Transverse colon (tissue), 4 donors: ENCODE measurements around the gene MAZ. TPM values are rescaled to one million over a fixed set of nuclear protein-coding genes. Genes with fewer than 3 reads are reported as not detected.
"Not testable (repeated sequence)": the region's sequence is repeated elsewhere in the genome, so short reads cannot be mapped to it uniquely, and the experiment has no call there.

ENCODE experiments used
- DNase-seq: peaks from one replicate; pipeline ENCODE4 v3.0.0-alpha.2; 2019
- H3K27ac ChIP-seq, 4 donors: fragments of 200-600 bp; sonication (generic); 2 replicates each; pipeline ENCODE4 v1.5.1; 2016 to 2018; ENCODE audit warnings: inconsistent platforms in 4 of 4
- H3K27me3 ChIP-seq: fragments of 200-600 bp; sonication (generic); 2 replicates; pipeline ENCODE4 v1.5.1; 2017; ENCODE audit warnings: inconsistent platforms
- H3K36me3 ChIP-seq, 4 donors: fragments of 200-600 bp; sonication (generic); 2 replicates each; pipeline ENCODE4 v1.5.1; 2017 to 2019; ENCODE audit warnings: inconsistent platforms in 4 of 4
- H3K4me1 ChIP-seq, 4 donors: fragments of 200-600 bp; sonication (generic); 2 replicates each; pipeline ENCODE4 v1.5.1; 2017 to 2020; ENCODE audit warnings: inconsistent platforms in 4 of 4
- H3K4me3 ChIP-seq, 4 donors: fragments of 200-600 bp; sonication (generic); 1 replicate in 1 of 4; 2 replicates in 3 of 4; pipeline versions ENCODE4 v1.5.1 to v1.6.1; 2017 to 2019; ENCODE audit warnings: inconsistent platforms in 4 of 4
- H3K9me3 ChIP-seq, 2 donors: fragments of 200-600 bp; sonication (generic); 2 replicates each; pipeline ENCODE4 v1.5.1; 2017 to 2019; ENCODE audit warnings: inconsistent platforms in 2 of 2
- CTCF ChIP-seq, 5 experiments: fragments of 200-600 bp in 3 of 5; fragments of 450-650 bp in 2 of 5; sonication (generic) in 3 of 5; IDR thresholded peaks; 1 replicate in 2 of 5; 2 replicates in 3 of 5; pipeline ENCODE4 v1.5.1; 2016 to 2017; ENCODE audit warnings: antibody characterized with exemption in 5 of 5, inconsistent platforms in 3 of 5, mild to moderate bottlenecking in 2 of 5, moderate library complexity in 1 of 5
- EP300 ChIP-seq: sonication (generic); formaldehyde crosslinking; IDR thresholded peaks from one replicate; pipeline ENCODE4 v1.6.1; 2017; ENCODE audit warnings: antibody characterized with exemption, low read depth
- POLR2A ChIP-seq: fragments of 450-650 bp; IDR thresholded peaks from one replicate; pipeline ENCODE4 v1.6.1; 2016; ENCODE audit warnings: antibody characterized with exemption, mild to moderate bottlenecking, moderate library complexity
- POLR2AphosphoS5 ChIP-seq, 3 donors: sonication (generic); formaldehyde crosslinking; IDR thresholded peaks; one replicate each; pipeline ENCODE4 v1.6.1; 2016; ENCODE audit warnings: antibody characterized with exemption in 3 of 3
- WGBS, 2 donors: methylation state at CpG; one replicate each; pipeline ENCODE4 v1.1.5; 2018; ENCODE audit warnings: low coverage in 1 of 2; 5-methylcytosine and 5-hydroxymethylcytosine counted together
- in situ Hi-C, 4 donors: fragments of 200-750 bp; cut with MboI; loops; one replicate each; pipeline versions ENCODE4 v1.15.0 to v1.15.1; 2017; ENCODE audit warnings: low sequenced_read_pairs in 3 of 4, low pct_ligation_motif_present in 1 of 4, low pct_unique_long_range_greater_than_20kb in 1 of 4
- intact Hi-C: fragments of 100-400 bp; cut with DNase I; formaldehyde crosslinking; loops from one replicate; pipeline ENCODE4 v1.15.1; 2023; ENCODE audit warnings: low total_unique reads
- total RNA-seq, 4 donors: library from RNA; depleted of rRNA; stranded (reverse); fragments of >200 nt; gene quantifications; one replicate each; pipeline ENCODE4 v1.1.0, GENCODE V29; 2016

MAZ gene
- 100 to 1,000 TPM; 170 to 292 (median 233) TPM for total RNA-seq

GRCh38 chr16:29806099-29806579 lies at the start of gene MAZ:
Gene MAZ, plus strand, starts transcription at chr16:29806529. Its CDS starts 173 bp downstream, at chr16:29806702.
- Histone ChIP-seq H3K27ac (peak within 1 kb of the TSS; percentile 95 to 98 (median 98)), H3K27me3 (no peaks in the 10 kb centered on the region), H3K4me3 (peak within 1 kb of the TSS; percentile 63 to 88 (median 83)), H3K4me1 (peaks cover 33 to 52% (median 41%) of the 10 kb centered on the region in 4 donors), H3K9me3 (no peaks in the 10 kb centered on the region), H3K36me3 (no peaks in the 10 kb centered on the region)
- no CpG with 5 or more reads among the region's 67 CpGs for WGBS, 2 donors
- TF ChIP-seq CTCF (IDR thresholded peaks at IDR 0.05) (no peak), EP300 (no peak), POLR2AphosphoS5 (IDR thresholded peaks at IDR 0.05) (no peak), POLR2A (no peak)
- DNase-seq: no peak
- in situ Hi-C loops (no loop called here), intact Hi-C loops (no loop called here)

GRCh38 chr16:29756654-29757053 lies 49.7 kb upstream of the MAZ start:
- Histone ChIP-seq H3K9me3 (no peaks in the 10 kb centered on the region), H3K4me3 (no peak overlapping the region), H3K4me1 (peaks cover 0 to 35% (median 11%) of the 10 kb centered on the region in 4 donors), H3K27ac (peak overlapping the region in 2 of 4 donors; percentile 19 to 52), H3K27me3 (no peaks in the 10 kb centered on the region), H3K36me3 (no peaks in the 10 kb centered on the region)
- no peak for TF ChIP-seq POLR2A
- TF ChIP-seq POLR2AphosphoS5 (IDR thresholded peaks at IDR 0.05): no peak
- TF ChIP-seq EP300: no peak
- TF ChIP-seq CTCF (IDR thresholded peaks at IDR 0.05): no peak
- intact Hi-C loops: no loop called here
- in situ Hi-C loops: no loop called here
- WGBS, 2 donors: 65% methylated on average over 1 of the region's 1 CpG; no CpG with 5 or more reads in 1 of the 2 donors
- DNase-seq: no peak

- peaks cover 0 to 37% (median 11%) of the 10 kb centered on the region in 4 donors for H3K4me1 ChIP-seq
- 76 to 97% methylated on average over 3 to 8 of the region's 8 CpGs for WGBS, 2 donors
- H3K4me3 ChIP-seq, intact Hi-C loops, H3K36me3 ChIP-seq, DNase-seq, H3K9me3 ChIP-seq, H3K27me3 ChIP-seq, in situ Hi-C loops: not testable (repeated sequence)
- H3K27ac ChIP-seq: peak overlapping the region in 2 of 4 donors; percentile 19 to 52
Observed at GRCh38 chr16:29757086-29757485, 49.2 kb upstream of the MAZ start.

GRCh38 chr16:29757950-29758466 lies 48.3 kb upstream of the MAZ start:
- in situ Hi-C loops: no loop called here

GRCh38 chr16:29760567-29761279 lies 45.6 kb upstream of the MAZ start:
- Histone ChIP-seq H3K27me3 (no peaks in the 10 kb centered on the region), H3K27ac (peak overlapping the region in 3 of 4 donors; percentile 43 to 79 (median 53)), H3K4me3 (no peak overlapping the region), H3K36me3 (no peaks in the 10 kb centered on the region), H3K9me3 (no peaks in the 10 kb centered on the region), H3K4me1 (peaks cover 0 to 56% (median 19%) of the 10 kb centered on the region in 4 donors)
- WGBS, 2 donors: 40 to 88% methylated on average over 1 to 9 of the region's 9 CpGs
- in situ Hi-C loops: no loop called here
- DNase-seq: no peak
- intact Hi-C loops: no loop called here
- no peak for TF ChIP-seq EP300
- no peak for TF ChIP-seq POLR2A
- no peak for TF ChIP-seq CTCF (IDR thresholded peaks at IDR 0.05)
- TF ChIP-seq POLR2AphosphoS5 (IDR thresholded peaks at IDR 0.05): no peak

More at GRCh38 chr16:29757950-29758466, 48.3 kb upstream of the MAZ start:
- no peak for TF ChIP-seq POLR2A
- Histone ChIP-seq H3K27me3 (no peaks in the 10 kb centered on the region), H3K4me1 (peaks cover 0 to 37% (median 11%) of the 10 kb centered on the region in 4 donors), H3K36me3 (no peaks in the 10 kb centered on the region), H3K4me3 (no peak overlapping the region), H3K27ac (no peak overlapping the region), H3K9me3 (no peaks in the 10 kb centered on the region)
- DNase-seq: no peak
- intact Hi-C loops: no loop called here
- WGBS, 2 donors: 71 to 77% methylated on average over 5 to 6 of the region's 6 CpGs

- H3K27me3 ChIP-seq, H3K36me3 ChIP-seq, in situ Hi-C loops, H3K9me3 ChIP-seq, intact Hi-C loops, H3K4me3 ChIP-seq, DNase-seq: not testable (repeated sequence)
- Histone ChIP-seq H3K4me1 (peaks cover 0 to 58% (median 19%) of the 10 kb centered on the region in 4 donors), H3K27ac (peak overlapping the region in 3 of 4 donors; percentile 43 to 79 (median 53))
- WGBS, 2 donors: 47% methylated on average over 8 of the region's 8 CpGs; no CpG with 5 or more reads in 1 of the 2 donors
Observed at GRCh38 chr16:29761280-29761651, 45.1 kb upstream of the MAZ start.
